ENCODE results near the gene NT5C3B. TPM values are rescaled to one million over a fixed set of nuclear protein-coding genes. Genes with fewer than 3 reads are reported as not detected.

The NT5C3B gene
- total and polyA plus RNA-seq, 2 experiments from 2014 or later = 47.7 to 87.8 TPM

- Histone ChIP-seq H3K4me3 (no peak overlapping the region), H3K4me1 (ENCODE audit: insufficient read depth) (peaks cover 8% of the 10 kb centered on the region)
- 27% methylated on average over 4 of the region's 4 CpGs for WGBS (ENCODE audit: low lambda C conversion rate, missing lambda C conversion rate)
Measured at GRCh38 chr17:41787021-41787418, 49.0 kb downstream of the NT5C3B start.

GRCh38 chr17:41786227-41787020, 49.6 kb downstream of the NT5C3B start, which contains the start of gene JUP:
Gene JUP (minus strand): TSS chr17:41786711. CDS start chr17:41771854, 14,857 bp downstream.
- peak within 1 kb of the TSS; percentile 28 for H3K4me3 ChIP-seq
- 2% methylated on average over 48 of the region's 79 CpGs for WGBS (ENCODE audit: low lambda C conversion rate, missing lambda C conversion rate)
- H3K4me2 ChIP-seq = peak within 1 kb of the TSS; percentile 85
- H3K9me3 ChIP-seq (ENCODE audit: low read depth) = no peaks in the 10 kb centered on the region
- H3K36me3 ChIP-seq (replicated peaks; ENCODE audit: insufficient read depth, low read depth) = no peaks in the 10 kb centered on the region
- H4K20me1 ChIP-seq (ENCODE audit: insufficient read depth, poor library complexity, severe bottlenecking) = peaks cover 34% of the 10 kb centered on the region
- no peaks in the 10 kb centered on the region for H3K27me3 ChIP-seq
- peak; percentile 100 for DNase-seq (ENCODE audit: low spot score)
- peaks cover 10% of the 10 kb centered on the region for H3K4me1 ChIP-seq (ENCODE audit: insufficient read depth)
- TF ChIP-seq, protein P1, sequence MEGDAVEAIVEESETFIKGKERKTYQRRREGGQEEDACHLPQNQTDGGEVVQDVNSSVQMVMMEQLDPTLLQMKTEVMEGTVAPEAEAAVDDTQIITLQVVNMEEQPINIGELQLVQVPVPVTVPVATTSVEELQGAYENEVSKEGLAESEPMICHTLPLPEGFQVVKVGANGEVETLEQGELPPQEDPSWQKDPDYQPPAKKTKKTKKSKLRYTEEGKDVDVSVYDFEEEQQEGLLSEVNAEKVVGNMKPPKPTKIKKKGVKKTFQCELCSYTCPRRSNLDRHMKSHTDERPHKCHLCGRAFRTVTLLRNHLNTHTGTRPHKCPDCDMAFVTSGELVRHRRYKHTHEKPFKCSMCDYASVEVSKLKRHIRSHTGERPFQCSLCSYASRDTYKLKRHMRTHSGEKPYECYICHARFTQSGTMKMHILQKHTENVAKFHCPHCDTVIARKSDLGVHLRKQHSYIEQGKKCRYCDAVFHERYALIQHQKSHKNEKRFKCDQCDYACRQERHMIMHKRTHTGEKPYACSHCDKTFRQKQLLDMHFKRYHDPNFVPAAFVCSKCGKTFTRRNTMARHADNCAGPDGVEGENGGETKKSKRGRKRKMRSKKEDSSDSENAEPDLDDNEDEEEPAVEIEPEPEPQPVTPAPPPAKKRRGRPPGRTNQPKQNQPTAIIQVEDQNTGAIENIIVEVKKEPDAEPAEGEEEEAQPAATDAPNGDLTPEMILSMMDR (IDR thresholded peaks at IDR 0.05; ENCODE audit: poor library complexity) = peak; percentile 62
- TF ChIP-seq EZH2 (IDR thresholded peaks at IDR 0.05; ENCODE audit: borderline replicate concordance) = no peak
- H2AFZ ChIP-seq = no peak within 1 kb of the TSS
- H3K79me2 ChIP-seq = peaks cover 46% of the 10 kb centered on the region
- no peaks in the 10 kb centered on the region for H3K9me2 ChIP-seq (replicated peaks; ENCODE audit: insufficient read depth)
- H3K27ac ChIP-seq = peak within 1 kb of the TSS; percentile 93

More at GRCh38 chr17:41787021-41787418, 49.0 kb downstream of the NT5C3B start:
- no peaks in the 10 kb centered on the region for H3K9me2 ChIP-seq (replicated peaks; ENCODE audit: insufficient read depth)
- peak overlapping the region; percentile 75 for H3K27ac ChIP-seq
- no peaks in the 10 kb centered on the region for H3K27me3 ChIP-seq
- TF ChIP-seq, protein P1 (IDR thresholded peaks at IDR 0.05; ENCODE audit: poor library complexity) = no peak
- TF ChIP-seq EZH2phosphoT487 (IDR thresholded peaks at IDR 0.05; ENCODE audit: low read depth, severe bottlenecking, unreplicated experiment) = no peak
- TF ChIP-seq EZH2 (IDR thresholded peaks at IDR 0.05; ENCODE audit: borderline replicate concordance) = no peak
- no peaks in the 10 kb centered on the region for H3K9me3 ChIP-seq (ENCODE audit: low read depth)
- peak overlapping the region; percentile 33 for H3K4me2 ChIP-seq
- DNase-seq (ENCODE audit: low spot score) = no peak
- peaks cover 40% of the 10 kb centered on the region for H3K79me2 ChIP-seq
- H4K20me1 ChIP-seq (ENCODE audit: insufficient read depth, poor library complexity, severe bottlenecking) = peaks cover 28% of the 10 kb centered on the region
- no peaks in the 10 kb centered on the region for H3K36me3 ChIP-seq (replicated peaks; ENCODE audit: insufficient read depth, low read depth)
- H2AFZ ChIP-seq = no peak overlapping the region

- Histone ChIP-seq H3K9me2 (replicated peaks; ENCODE audit: insufficient read depth) (no peaks in the 10 kb centered on the region), H3K27me3 (no peaks in the 10 kb centered on the region), H2AFZ (no peak overlapping the region), H3K36me3 (replicated peaks; ENCODE audit: insufficient read depth, low read depth) (no peaks in the 10 kb centered on the region), H3K4me1 (ENCODE audit: insufficient read depth) (peaks cover 12% of the 10 kb centered on the region), H4K20me1 (ENCODE audit: insufficient read depth, poor library complexity, severe bottlenecking) (peaks cover 40% of the 10 kb centered on the region), H3K9me3 (ENCODE audit: low read depth) (no peaks in the 10 kb centered on the region), H3K4me2 (peak overlapping the region; percentile 85), H3K27ac (peak overlapping the region; percentile 93), H3K79me2 (peaks cover 50% of the 10 kb centered on the region), H3K4me3 (peak overlapping the region; percentile 28)
- 3% methylated on average over 15 of the region's 22 CpGs for WGBS (ENCODE audit: low lambda C conversion rate, missing lambda C conversion rate)
- TF ChIP-seq EZH2phosphoT487 (IDR thresholded peaks at IDR 0.05; ENCODE audit: low read depth, severe bottlenecking, unreplicated experiment) (no peak), EZH2 (IDR thresholded peaks at IDR 0.05; ENCODE audit: borderline replicate concordance) (no peak)
- TF ChIP-seq, protein P1 (IDR thresholded peaks at IDR 0.05; ENCODE audit: poor library complexity) = no peak
- peak; percentile 86 for DNase-seq (ENCODE audit: low spot score)
Measured at GRCh38 chr17:41785859-41786226, 50.2 kb downstream of the NT5C3B start.
